ENCODE results near the gene SYNPR. TPM values are rescaled to one million over a fixed set of nuclear protein-coding genes. Genes with fewer than 3 reads are reported as not detected.

SYNPR gene
- polyA plus RNA-seq, 3 donors = not detected

- no peak overlapping the region for H3K27ac ChIP-seq (ENCODE audit: low read depth in 1 of 2, low read length in 2 of 2)
- 94% methylated on average over 2 of the region's 3 CpGs for WGBS (ENCODE audit: insufficient coverage)
- no peaks in the 10 kb centered on the region for H3K4me1 Mint-ChIP-seq
- H2AFZ ChIP-seq (ENCODE audit: insufficient read depth, low read depth, low read length, poor library complexity, severe bottlenecking) = no peak overlapping the region
- peaks cover 0 to 12% (median 4%) of the 10 kb centered on the region in 7 donors for H3K9me3 Mint-ChIP-seq
- no peak for TF ChIP-seq CTCF (IDR thresholded peaks at IDR 0.05)
- intact Hi-C loops (cut with micrococcal nuclease) = no loop called here
- no peaks in the 10 kb centered on the region for H3K36me3 Mint-ChIP-seq
- H4K20me1 ChIP-seq (ENCODE audit: insufficient read depth, low read length) = no peaks in the 10 kb centered on the region
- DNase-seq = no peak
- peaks cover 0 to 1% (median 1%) of the 10 kb centered on the region in 3 donors for H3K27me3 Mint-ChIP-seq (ENCODE audit: low read depth in 3 of 3)
- peaks cover 0 to 3% of the 10 kb centered on the region in 2 donors for H3K9me3 ChIP-seq (replicated peaks in 1 of 2; ENCODE audit: control insufficient read depth in 1 of 2, insufficient read depth in 1 of 2, low read length in 2 of 2)
- H3K79me2 ChIP-seq (ENCODE audit: insufficient read depth, low read length) = no peaks in the 10 kb centered on the region
- no peak overlapping the region for H3K27ac Mint-ChIP-seq
- H3K27me3 ChIP-seq (ENCODE audit: control insufficient read depth in 2 of 2, insufficient read depth in 2 of 2, low read length in 2 of 2) = no peaks in the 10 kb centered on the region
- no peak overlapping the region for H3K4me3 ChIP-seq (replicated peaks in 1 of 3; ENCODE audit: low read depth in 2 of 3, low read length in 3 of 3)
- H3K36me3 ChIP-seq (replicated peaks in 1 of 2; ENCODE audit: control insufficient read depth in 1 of 2, insufficient read depth in 2 of 2, low read length in 2 of 2) = no peaks in the 10 kb centered on the region
- no peak overlapping the region for H3K9ac ChIP-seq (ENCODE audit: insufficient read depth, low read length, poor library complexity, severe bottlenecking)
- H3K4me2 ChIP-seq (replicated peaks; ENCODE audit: extremely low read depth, low read length, poor library complexity, severe bottlenecking) = no peak overlapping the region
- no peaks in the 10 kb centered on the region for H3K4me1 ChIP-seq (ENCODE audit: control insufficient read depth in 1 of 2, insufficient read depth in 2 of 2, low read length in 2 of 2)
- no peak overlapping the region for H3K4me3 Mint-ChIP-seq
These were observed 357.1 kb downstream of the SYNPR start for GRCh38 chr3:63635186-63635585.

DNA sequence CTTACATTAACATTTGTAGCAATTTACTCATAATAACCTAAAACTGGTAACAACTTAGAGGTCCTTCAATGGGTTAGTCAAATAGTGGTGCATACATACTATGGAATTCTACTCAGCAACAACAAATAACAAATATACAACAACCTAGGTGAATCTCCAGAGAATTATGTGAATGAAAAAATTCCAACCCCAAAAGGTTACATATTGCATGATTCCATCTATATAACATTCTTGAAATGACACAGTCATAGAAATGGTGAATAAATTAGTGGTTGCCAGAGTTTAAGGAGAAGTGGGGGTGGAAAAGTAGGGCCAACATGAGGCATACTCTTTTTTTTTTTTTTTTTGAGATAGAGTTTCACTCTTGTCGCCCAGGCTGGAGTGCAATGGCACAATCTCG lies 361.7 kb downstream of the SYNPR start:
- H3K27me3 Mint-ChIP-seq (ENCODE audit: low read depth in 3 of 3) = peaks cover 2 to 3% (median 2%) of the 10 kb centered on the region in 3 donors
- TF ChIP-seq CTCF (IDR thresholded peaks at IDR 0.05) = no peak
- WGBS (ENCODE audit: insufficient coverage) = no CpG with 5 or more reads among the region's 2 CpGs

More for the DNA sequence above, 361.7 kb downstream of the SYNPR start:
- DNase-seq = no peak
- intact Hi-C loops (cut with micrococcal nuclease) = no loop called here
- H3K36me3 Mint-ChIP-seq = no peaks in the 10 kb centered on the region
- no peak overlapping the region for H3K9ac ChIP-seq (ENCODE audit: insufficient read depth, low read length, poor library complexity, severe bottlenecking)
- H3K9me3 ChIP-seq (replicated peaks in 1 of 2; ENCODE audit: control insufficient read depth in 1 of 2, insufficient read depth in 1 of 2, low read length in 2 of 2) = peaks cover 0 to 3% of the 10 kb centered on the region in 2 donors
- H3K4me2 ChIP-seq (replicated peaks; ENCODE audit: extremely low read depth, low read length, poor library complexity, severe bottlenecking) = no peak overlapping the region
- no peaks in the 10 kb centered on the region for H3K79me2 ChIP-seq (ENCODE audit: insufficient read depth, low read length)
- H3K27ac ChIP-seq (ENCODE audit: low read depth in 1 of 2, low read length in 2 of 2) = no peak overlapping the region
- no peak overlapping the region for H2AFZ ChIP-seq (ENCODE audit: insufficient read depth, low read depth, low read length, poor library complexity, severe bottlenecking)
- H3K4me3 ChIP-seq (replicated peaks in 1 of 3; ENCODE audit: low read depth in 2 of 3, low read length in 3 of 3) = no peak overlapping the region
- no peaks in the 10 kb centered on the region for H3K4me1 Mint-ChIP-seq
- no peaks in the 10 kb centered on the region for H3K36me3 ChIP-seq (replicated peaks in 1 of 2; ENCODE audit: control insufficient read depth in 1 of 2, insufficient read depth in 2 of 2, low read length in 2 of 2)
- no peak overlapping the region for H3K27ac Mint-ChIP-seq
- peaks cover 2 to 5% (median 2%) of the 10 kb centered on the region in 7 donors for H3K9me3 Mint-ChIP-seq
- no peaks in the 10 kb centered on the region for H3K4me1 ChIP-seq (ENCODE audit: control insufficient read depth in 1 of 2, insufficient read depth in 2 of 2, low read length in 2 of 2)
- no peaks in the 10 kb centered on the region for H4K20me1 ChIP-seq (ENCODE audit: insufficient read depth, low read length)
- no peaks in the 10 kb centered on the region for H3K27me3 ChIP-seq (ENCODE audit: control insufficient read depth in 2 of 2, insufficient read depth in 2 of 2, low read length in 2 of 2)
- no peak overlapping the region for H3K4me3 Mint-ChIP-seq
